GM12875 (cell line): ENCODE data around the gene TRMT1.

ENCODE experiments used
- H3K4me3 ChIP-seq: one replicate; pipeline ENCODE4 v1.5.1; 2011; ENCODE audit warnings: low read depth, low read length, control low read depth
- CTCF ChIP-seq: IDR thresholded peaks from 2 replicates; pipeline ENCODE4 v1.5.1; 2011; ENCODE audit warnings: low read depth, mild to moderate bottlenecking, control low read depth, inconsistent platforms, low read length, moderate library complexity, borderline replicate concordance; ENCODE audit not compliant: insufficient read depth

Gene TRMT1

DNA sequence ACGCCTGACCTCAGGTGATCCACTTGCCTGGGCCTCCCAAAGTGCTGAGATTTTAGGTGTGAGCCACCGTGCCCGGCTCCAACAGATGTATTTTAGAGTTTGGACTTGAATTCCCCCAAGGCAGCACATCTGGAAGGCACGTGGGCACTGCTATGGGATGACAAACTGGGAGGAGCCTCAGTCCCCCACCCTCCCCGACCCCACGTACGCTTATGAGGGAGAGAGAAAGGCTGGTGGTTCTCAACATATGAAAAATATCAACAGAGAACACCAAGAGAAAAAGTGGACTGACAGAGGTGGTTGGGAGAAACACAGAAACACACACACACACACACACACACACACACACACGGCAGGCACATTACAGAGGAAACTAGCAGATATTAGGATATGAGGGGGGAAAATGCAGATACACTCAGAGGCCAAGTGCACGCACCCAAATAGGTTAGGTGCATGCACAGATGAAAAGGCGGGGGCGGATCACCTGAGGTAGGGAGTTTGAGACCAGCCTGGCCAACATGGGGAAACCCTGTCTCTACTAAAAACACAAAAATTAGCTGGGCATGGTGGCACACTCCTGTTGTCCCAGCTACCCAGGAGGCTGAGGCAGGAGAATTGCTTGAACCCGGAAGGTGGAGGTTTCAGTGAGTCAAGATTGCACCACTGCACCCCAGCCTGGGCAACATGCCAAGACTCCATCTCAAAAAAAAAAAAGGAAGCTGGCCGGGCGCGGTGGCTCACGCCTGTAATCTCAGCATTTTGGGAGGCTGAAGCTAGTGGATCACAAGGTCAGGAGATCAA, 30.4 kb upstream of the TRMT1 start:
- H3K4me3 ChIP-seq = no peak overlapping the region
- TF ChIP-seq CTCF = no peak

DNA sequence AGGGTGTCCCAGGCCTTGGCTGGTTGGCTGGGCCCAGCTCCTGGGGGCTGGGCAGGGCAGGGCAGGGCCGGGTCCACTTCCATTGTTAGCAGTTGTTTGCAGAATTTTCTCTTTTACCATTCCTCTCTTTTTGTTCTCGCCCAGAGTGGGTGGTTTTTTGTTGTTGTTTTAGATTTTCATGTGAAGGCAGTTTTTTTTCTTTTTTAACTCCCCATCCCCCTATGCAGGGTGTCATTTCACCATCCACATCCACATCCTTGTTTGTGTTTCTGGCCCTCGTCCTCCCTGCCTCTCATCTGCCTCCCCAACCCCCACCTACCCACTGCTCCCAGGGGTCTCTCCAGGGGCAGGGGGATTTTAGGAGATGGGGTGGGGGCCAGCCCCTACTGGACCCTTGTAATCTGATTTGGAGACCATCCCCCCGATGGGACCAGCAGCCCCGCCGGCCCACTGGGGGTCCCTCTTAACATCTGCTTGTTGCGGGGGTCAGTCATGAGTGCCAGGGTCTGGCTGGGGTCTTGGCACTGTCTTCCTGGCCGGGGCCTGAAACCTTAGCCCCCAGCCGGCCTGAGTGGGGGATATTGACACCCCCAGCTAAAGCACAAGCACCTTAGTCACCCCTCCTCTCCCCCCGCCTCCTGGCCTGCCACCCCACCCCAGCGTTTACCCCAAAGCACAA, 23.2 kb upstream of the TRMT1 start:
- H3K4me3 ChIP-seq = no peak overlapping the region
- TF ChIP-seq CTCF = no peak

GRCh38 chr19:13138916-13139198, 22.3 kb upstream of the TRMT1 start:
- TF ChIP-seq CTCF = no peak
- H3K4me3 ChIP-seq = no peak overlapping the region

- TF ChIP-seq CTCF = no peak
- no peak overlapping the region for H3K4me3 ChIP-seq
Observed at GRCh38 chr19:13138171-13138915, 21.8 kb upstream of the TRMT1 start.

DNA sequence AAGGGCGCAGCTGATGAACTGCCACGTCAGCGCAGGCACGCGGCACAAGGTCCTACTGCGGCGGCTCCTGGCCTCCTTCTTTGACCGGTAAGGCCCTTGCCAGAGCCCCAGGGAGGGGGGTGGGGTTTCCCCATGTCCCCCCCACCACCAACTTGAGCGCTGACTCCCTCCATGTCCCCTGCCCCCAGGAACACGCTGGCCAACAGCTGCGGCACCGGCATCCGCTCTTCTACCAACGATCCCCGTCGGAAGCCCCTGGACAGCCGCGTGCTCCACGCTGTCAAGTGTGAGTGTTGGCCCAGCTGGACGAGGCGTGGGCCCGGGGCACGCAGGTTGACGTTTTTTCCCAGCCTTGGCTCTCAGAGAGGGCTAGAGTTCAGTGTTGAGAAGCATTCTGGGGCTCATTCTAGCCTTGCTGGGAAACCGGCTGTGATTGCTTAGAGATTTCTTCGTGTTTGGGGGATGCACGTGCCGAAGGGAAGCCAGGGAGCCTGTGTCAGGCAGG, 20.8 kb upstream of the TRMT1 start:
- no peak for TF ChIP-seq CTCF

DNA sequence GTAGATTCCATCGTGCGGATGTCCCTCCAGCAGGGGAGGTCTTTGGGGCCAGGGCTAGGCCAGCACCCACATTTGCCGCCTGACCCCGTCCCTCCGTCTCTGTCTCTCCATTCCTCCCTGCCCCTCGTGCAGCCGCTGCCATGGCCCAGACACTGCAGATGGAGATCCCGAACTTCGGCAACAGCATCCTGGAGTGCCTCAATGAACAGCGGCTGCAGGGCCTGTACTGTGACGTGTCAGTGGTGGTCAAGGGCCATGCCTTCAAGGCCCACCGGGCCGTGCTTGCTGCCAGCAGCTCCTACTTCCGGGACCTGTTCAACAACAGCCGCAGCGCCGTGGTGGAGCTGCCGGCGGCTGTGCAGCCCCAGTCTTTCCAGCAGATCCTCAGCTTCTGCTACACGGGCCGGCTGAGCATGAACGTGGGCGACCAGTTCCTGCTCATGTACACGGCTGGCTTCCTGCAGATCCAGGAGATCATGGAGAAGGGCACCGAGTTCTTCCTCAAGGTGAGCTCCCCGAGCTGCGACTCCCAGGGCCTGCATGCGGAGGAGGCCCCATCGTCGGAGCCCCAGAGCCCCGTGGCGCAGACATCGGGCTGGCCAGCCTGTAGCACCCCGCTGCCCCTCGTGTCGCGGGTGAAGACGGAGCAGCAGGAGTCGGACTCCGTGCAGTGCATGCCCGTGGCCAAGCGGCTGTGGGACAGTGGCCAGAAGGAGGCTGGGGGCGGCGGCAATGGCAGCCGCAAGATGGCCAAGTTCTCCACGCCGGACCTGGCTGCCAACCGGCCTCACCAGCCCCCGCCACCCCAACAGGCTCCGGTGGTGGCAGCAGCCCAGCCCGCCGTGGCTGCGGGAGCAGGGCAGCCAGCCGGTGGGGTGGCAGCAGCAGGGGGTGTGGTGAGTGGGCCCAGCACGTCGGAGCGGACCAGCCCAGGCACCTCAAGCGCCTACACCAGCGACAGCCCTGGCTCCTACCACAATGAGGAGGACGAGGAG, 18.8 kb upstream of the TRMT1 start:
- TF ChIP-seq CTCF = no peak
- no peak overlapping the region for H3K4me3 ChIP-seq

More for the DNA sequence above, 20.8 kb upstream of the TRMT1 start:
- H3K4me3 ChIP-seq = no peak overlapping the region
